K562 (cell line): Measurements from ENCODE around the gene SHISA4. TPM values are rescaled to one million over a fixed set of nuclear protein-coding genes. Genes with fewer than 3 reads are reported as not detected.

Experiments
- ATAC-seq: fragments of 200-7000 bp; cut with Tn5 transposase; 3 replicates; pipeline ENCODE4 v1.9.1; 2020; ENCODE audit warnings: moderate library complexity
- BruUV-seq: library from RNA; stranded (reverse); fragments of 400-500 nt; replicated peaks from 2 replicates; lab custom pipeline; 2021; lab: Mats Ljungman, UMichigan
- CTCF ChIA-PET: fragments of 300-600 bp; formaldehyde crosslinking; extraction: SDS; loops from one replicate; lab custom pipeline; 2021; ENCODE audit warnings: low intra/inter-chr PET ratio; lab: Yijun Ruan, JAX
- POLR2A ChIA-PET: fragments of 300-600, 350-650 bp; sonication (Branson Sonifier 250); formaldehyde crosslinking; extraction: SDS; loops from one replicate; lab custom pipeline; 2021; ENCODE audit warnings: antibody characterized with exemption, inconsistent platforms; lab: Yijun Ruan, JAX
- DNase-seq, 4 experiments: peaks; one replicate each; pipeline versions ENCODE4 v3.0.0 to v3.0.0-alpha.2; 2011 to 2018; ENCODE audit warnings: low spot score in 3 of 4, mixed read lengths in 3 of 4; ENCODE audit errors: extremely low read depth in 1 of 4
- FAIRE-seq: peaks from 2 replicates; lab custom pipeline; 2011; peaks lifted over from hg19 to GRCh38; lab: Jason Lieb, UNC
- H2AFZ ChIP-seq: 2 replicates; pipeline ENCODE4 v1.6.0; 2011; ENCODE audit warnings: low read depth, low read length, control low read depth, inconsistent platforms
- H3K27ac ChIP-seq: fragments of 200-600 bp; 3 replicates; pipeline ENCODE4 v1.8.0; 2011; ENCODE audit warnings: low read depth, mild to moderate bottlenecking, control low read depth, inconsistent platforms, low read length, moderate library complexity, mixed read lengths; ENCODE audit errors: extremely low read depth
- H3K27me3 ChIP-seq, 2 experiments: fragments of 300-600 bp in 1 of 2; 2 replicates in 1 of 2; 3 replicates in 1 of 2; pipeline versions ENCODE4 v1.6.0 to v1.8.0; 2011; ENCODE audit warnings: inconsistent platforms in 2 of 2, low read length in 2 of 2, mild to moderate bottlenecking in 1 of 2, mixed read lengths in 1 of 2, moderate library complexity in 1 of 2; ENCODE audit not compliant: control insufficient read depth in 2 of 2, insufficient read depth in 2 of 2
- H3K36me3 ChIP-seq: fragments of 300-600 bp; 3 replicates; pipeline ENCODE4 v1.8.0; 2011; ENCODE audit warnings: mild to moderate bottlenecking, low read length, inconsistent platforms; ENCODE audit not compliant: control insufficient read depth, insufficient read depth
- H3K4me1 ChIP-seq, 2 experiments: fragments of 200-600 bp in 1 of 2; replicated peaks in 1 of 2; 2 replicates in 1 of 2; 3 replicates in 1 of 2; pipeline versions ENCODE4 v1.5.1 to v1.8.0; 2011; ENCODE audit warnings: inconsistent platforms in 2 of 2, low read length in 2 of 2, mild to moderate bottlenecking in 1 of 2, mixed read lengths in 1 of 2, moderate library complexity in 1 of 2; ENCODE audit not compliant: control insufficient read depth in 2 of 2, insufficient read depth in 2 of 2
- H3K4me2 ChIP-seq: 2 replicates; pipeline ENCODE4 v1.6.1; 2011; ENCODE audit warnings: low read length, control low read depth, inconsistent platforms, mixed read lengths; ENCODE audit not compliant: insufficient read depth
- H3K4me3 ChIP-seq: fragments of 200-600 bp; sonication (generic), shearing (Covaris generic); 2 replicates; pipeline ENCODE4 v1.5.1; 2016; ENCODE audit warnings: control low read depth, inconsistent platforms
- H3K79me2 ChIP-seq: fragments of 200-600 bp; 3 replicates; pipeline ENCODE4 v1.8.0; 2011; ENCODE audit warnings: low read length, inconsistent platforms; ENCODE audit not compliant: control insufficient read depth, insufficient read depth
- H3K9ac ChIP-seq, 2 experiments: 2 replicates each; pipeline versions ENCODE4 v1.6.0 to v1.6.1; 2011; ENCODE audit warnings: low read depth in 2 of 2, low read length in 2 of 2, control low read depth in 1 of 2, inconsistent platforms in 1 of 2, mild to moderate bottlenecking in 1 of 2, mixed read lengths in 1 of 2; ENCODE audit not compliant: insufficient read depth in 1 of 2
- H3K9me1 ChIP-seq: one replicate; pipeline ENCODE4 v1.6.0; 2011; ENCODE audit warnings: inconsistent platforms, mild to moderate bottlenecking, low read length, moderate library complexity; ENCODE audit not compliant: control insufficient read depth, insufficient read depth
- H3K9me3 ChIP-seq: replicated peaks from 2 replicates; pipeline ENCODE4 v1.5.1; 2011; ENCODE audit warnings: low read depth, low read length, inconsistent platforms; ENCODE audit not compliant: control insufficient read depth, insufficient read depth
- H4K20me1 ChIP-seq: replicated peaks from 2 replicates; pipeline ENCODE4 v1.6.1; 2011; ENCODE audit warnings: low read length, inconsistent platforms, mixed read lengths; ENCODE audit not compliant: control insufficient read depth, insufficient read depth
- BRF2 ChIP-seq: IDR thresholded peaks from 3 replicates; pipeline ENCODE4 v1.6.1; 2011; ENCODE audit warnings: borderline replicate concordance, mild to moderate bottlenecking; ENCODE audit not compliant: insufficient read length, insufficient read depth
- FOXO4 ChIP-seq: fragments of 450-650 bp; formaldehyde crosslinking; IDR thresholded peaks from 2 replicates; pipeline ENCODE4 v1.4.0; 2020; ENCODE audit warnings: mild to moderate bottlenecking, moderate library complexity
- FUS ChIP-seq: fragments of 200-400 bp; formaldehyde crosslinking; optimal IDR thresholded peaks from 2 replicates; pipeline ENCODE3; 2017; ENCODE audit warnings: low read depth, low read length
- RBM39 ChIP-seq: fragments of 200-400 bp; formaldehyde crosslinking; optimal IDR thresholded peaks from 2 replicates; pipeline ENCODE3; 2018; ENCODE audit warnings: low read depth, low read length
- SRF ChIP-seq, 2 experiments: fragments of 250-450, 450-650 bp in 1 of 2; sonication (Bioruptor Pico) in 1 of 2; sonication (generic) in 1 of 2; formaldehyde crosslinking; IDR thresholded peaks; 2 replicates each; pipeline versions ENCODE4 v1.5.0 to v1.5.1; 2020 to 2022; ENCODE audit warnings: mild to moderate bottlenecking in 1 of 2, missing genetic modification reagents in 1 of 2
- THRA ChIP-seq: fragments of 450-650 bp; IDR thresholded peaks from 2 replicates; pipeline ENCODE4 v1.6.1; 2017; ENCODE audit warnings: mild to moderate bottlenecking, moderate library complexity
- WGBS: fragments of 100-300 bp; shearing (Covaris generic); methylation state at CpG from one replicate; pipeline ENCODE4 v1.1.6; 2016; ENCODE audit warnings: low coverage, mixed read lengths; ENCODE audit not compliant: insufficient coverage; ENCODE audit errors: missing lambda C conversion rate; 5-methylcytosine and 5-hydroxymethylcytosine counted together
- in situ Hi-C: fragments of 300-500 bp; cut with MboI; formaldehyde crosslinking; loops from 4 replicates; pipeline ENCODE4 v1.15.0; 2018; ENCODE audit warnings: inconsistent platforms, mixed read lengths
- intact Hi-C: fragments of 100-400 bp; cut with micrococcal nuclease; formaldehyde crosslinking; loops from 2 replicates; pipeline ENCODE4 v1.14.2; 2022
- polyA plus RNA-seq, 8 experiments: library from polyadenylated mRNA; depleted of rRNA in 4 of 8; stranded (reverse) in 5 of 8; unstranded in 3 of 8; fragments of >200 nt; fragmentation: Nextera tagmentation in 2 of 8; fragmentation: Illumina TruSeq in 1 of 8; extraction: Ambion mirVana in 2 of 8; extraction: Trizol in 1 of 8; gene quantifications; 2 replicates each; pipeline versions ENCODE4 v1.2.1 to v1.2.3, GENCODE V29; 2011 to 2014; ENCODE audit warnings: inconsistent platforms in 1 of 8, missing spikeins in 1 of 8
- total RNA-seq, 7 experiments: library from RNA; depleted of rRNA in 6 of 7; stranded (reverse); fragments of >200 nt in 6 of 7; fragmentation: Illumina TruSeq in 2 of 7; extraction: Trizol in 2 of 7; gene quantifications; 2 replicates each; pipeline versions ENCODE4 v1.2.1 to v1.2.3, GENCODE V29; 2011 to 2021; ENCODE audit warnings: low replicate concordance in 1 of 7

The SHISA4 gene
- total and polyA plus RNA-seq, 9 of the 15 experiments (the other 6 are each of a cell fraction or from before 2014, with no cell fraction given): 0.15 to 0.95 (median 0.68) TPM; not detected in 2

GRCh38 chr1:201904579-201904978 is 15.9 kb downstream of the SHISA4 start:
- no peaks in the 10 kb centered on the region for H3K9me1 ChIP-seq
- no peaks in the 10 kb centered on the region for H4K20me1 ChIP-seq
- no peak overlapping the region for H3K4me3 ChIP-seq
- POLR2A ChIA-PET: interaction anchor here (1.9 kb wide), 1 partner anchor 8 kb away, joined by 9 read pairs; no protein-coding TSS in a partner anchor
- WGBS: 27% methylated on average over 6 of the region's 6 CpGs
- ATAC-seq: no peak
- H3K79me2 ChIP-seq: no peaks in the 10 kb centered on the region
- H3K9ac ChIP-seq: no peak overlapping the region
- TF ChIP-seq THRA (no peak), SRF (CRISPR knock-in tag; IDR thresholded peaks at IDR 0.05) (0 out of 4 replicates have a peak, but pooled peaks of 1 of the 2 experiments have one; percentile 19), FOXO4 (no peak), BRF2 (no peak), RBM39 (no peak), FUS (no peak)
- TF ChIP-seq, all 486 proteins: peak for 1
- in situ Hi-C loops: no loop called here
- no peak for DNase-seq
- Histone ChIP-seq H3K36me3 (no peaks in the 10 kb centered on the region), H3K27ac (no peak overlapping the region), H2AFZ (no peak overlapping the region; the same call in 1 of the 2 replicates), H3K4me2 (no peak overlapping the region), H3K4me1 (peaks cover 0 to 2% of the 10 kb centered on the region in 2 experiments; a peak in 2 of 5 replicates), H3K27me3 (peaks cover 0 to 12% of the 10 kb centered on the region in 2 experiments; a peak in 3 of 5 replicates), H3K9me3 (no peaks in the 10 kb centered on the region)
- intact Hi-C loops: no loop called here
- CTCF ChIA-PET: no interaction called here
- FAIRE-seq: no peak
- BruUV-seq: no TSS peak
